Measurements from ENCODE around the gene GSTM1.
A peak's percentile ranks its signal among the peaks of the same experiment; 100 is the strongest.

GSTM1 gene

GRCh38 chr1:109687641-109688499, at the start of gene GSTM1:
GSTM1 (plus strand) TSS chr1:109687817; CDS start chr1:109687874, 57 bp downstream.
- peak; percentile 64 for DNase-seq (ENCODE audit: low spot score)

GRCh38 chr1:109639063-109639840, 48.4 kb upstream of the GSTM1 start:
- no peak for DNase-seq (ENCODE audit: low spot score)

- DNase-seq (ENCODE audit: low spot score), result no peak
These were observed 47.8 kb upstream of the GSTM1 start for GRCh38 chr1:109639841-109640184.

GRCh38 chr1:109640285-109640865, 47.2 kb upstream of the GSTM1 start:
- peak; percentile 72 for DNase-seq (ENCODE audit: low spot score)

- no peak for DNase-seq (ENCODE audit: low spot score)
These were observed 46.4 kb upstream of the GSTM1 start for GRCh38 chr1:109641078-109641740.

GRCh38 chr1:109641861-109642260, 45.8 kb upstream of the GSTM1 start:
- no peak for DNase-seq (ENCODE audit: low spot score)

GRCh38 chr1:109642626-109643025, 45.0 kb upstream of the GSTM1 start:
- DNase-seq (ENCODE audit: low spot score), result no peak

- DNase-seq (ENCODE audit: low spot score), result peak; percentile 84
These were observed 44.0 kb upstream of the GSTM1 start for GRCh38 chr1:109643385-109644230.

GRCh38 chr1:109644670-109645069, 42.9 kb upstream of the GSTM1 start:
- DNase-seq (ENCODE audit: low spot score), result no peak

- no peak for DNase-seq (ENCODE audit: low spot score)
These were observed 38.1 kb upstream of the GSTM1 start for GRCh38 chr1:109649491-109649914.

- DNase-seq (ENCODE audit: low spot score), result peak; percentile 60
These were observed 37.0 kb upstream of the GSTM1 start for GRCh38 chr1:109650609-109651008.

- DNase-seq (ENCODE audit: low spot score), result no peak
These were observed 35.2 kb upstream of the GSTM1 start for GRCh38 chr1:109652402-109652801.

GRCh38 chr1:109653306-109653705, 34.3 kb upstream of the GSTM1 start:
- DNase-seq (ENCODE audit: low spot score), result no peak

- DNase-seq (ENCODE audit: low spot score), result no peak
These were observed 33.1 kb upstream of the GSTM1 start for GRCh38 chr1:109654519-109654918.

- peak; percentile 86 for DNase-seq (ENCODE audit: low spot score)
These were observed 31.8 kb upstream of the GSTM1 start, which contains the start of gene GSTM4 for GRCh38 chr1:109655615-109656519. GSTM4 (plus strand) TSS chr1:109656099; CDS start chr1:109656390, 291 bp downstream.

GRCh38 chr1:109657395-109657794, 30.2 kb upstream of the GSTM1 start:
- no peak for DNase-seq (ENCODE audit: low spot score)

GRCh38 chr1:109657970-109658369, 29.6 kb upstream of the GSTM1 start:
- no peak for DNase-seq (ENCODE audit: low spot score)

- DNase-seq (ENCODE audit: low spot score), result no peak
These were observed 29.0 kb upstream of the GSTM1 start for GRCh38 chr1:109658533-109659042.

- no peak for DNase-seq (ENCODE audit: low spot score)
These were observed 28.5 kb upstream of the GSTM1 start for GRCh38 chr1:109659145-109659544.

Data from hepatic stellate cell (primary cell).